OCI-LY3 (cell line): ENCODE results near the gene CARD11.

Source experiments
- EZH2phosphoT487 ChIP-seq: fragments of 200-600 bp; shearing (Covaris generic); IDR thresholded peaks from 2 replicates; pipeline ENCODE4 v1.6.1; 2018; ENCODE audit warnings: antibody characterized with exemption, mixed run types, low read depth
- TF ChIP-seq, protein P1 (sequence below): fragments of 200-600, 300-600 bp; sonication (generic); IDR thresholded peaks from 2 replicates; pipeline ENCODE4 v1.5.1; 2014; ENCODE audit warnings: antibody characterized with exemption, low read length, low read depth

DNA sequence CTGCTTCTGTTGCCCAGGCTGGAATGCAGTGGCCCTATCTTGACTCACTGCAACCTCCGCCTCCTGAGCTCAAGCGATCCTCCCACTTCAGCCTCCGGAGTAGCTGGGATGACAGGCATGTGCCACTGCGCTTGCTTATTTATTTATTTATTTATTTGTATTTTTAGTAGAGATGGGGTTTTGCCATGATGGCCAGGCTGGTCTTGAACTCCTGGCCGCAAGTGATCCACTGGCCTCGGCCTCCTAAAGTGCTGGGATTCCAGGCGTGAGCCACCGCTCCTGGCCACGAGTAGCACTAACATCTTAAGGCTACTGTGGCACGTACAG, 70.9 kb downstream of the CARD11 start:
- TF ChIP-seq, protein P1, sequence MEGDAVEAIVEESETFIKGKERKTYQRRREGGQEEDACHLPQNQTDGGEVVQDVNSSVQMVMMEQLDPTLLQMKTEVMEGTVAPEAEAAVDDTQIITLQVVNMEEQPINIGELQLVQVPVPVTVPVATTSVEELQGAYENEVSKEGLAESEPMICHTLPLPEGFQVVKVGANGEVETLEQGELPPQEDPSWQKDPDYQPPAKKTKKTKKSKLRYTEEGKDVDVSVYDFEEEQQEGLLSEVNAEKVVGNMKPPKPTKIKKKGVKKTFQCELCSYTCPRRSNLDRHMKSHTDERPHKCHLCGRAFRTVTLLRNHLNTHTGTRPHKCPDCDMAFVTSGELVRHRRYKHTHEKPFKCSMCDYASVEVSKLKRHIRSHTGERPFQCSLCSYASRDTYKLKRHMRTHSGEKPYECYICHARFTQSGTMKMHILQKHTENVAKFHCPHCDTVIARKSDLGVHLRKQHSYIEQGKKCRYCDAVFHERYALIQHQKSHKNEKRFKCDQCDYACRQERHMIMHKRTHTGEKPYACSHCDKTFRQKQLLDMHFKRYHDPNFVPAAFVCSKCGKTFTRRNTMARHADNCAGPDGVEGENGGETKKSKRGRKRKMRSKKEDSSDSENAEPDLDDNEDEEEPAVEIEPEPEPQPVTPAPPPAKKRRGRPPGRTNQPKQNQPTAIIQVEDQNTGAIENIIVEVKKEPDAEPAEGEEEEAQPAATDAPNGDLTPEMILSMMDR: no peak
- TF ChIP-seq EZH2phosphoT487: no peak
